GM18951 (cell line): ENCODE results near the gene UHRF1.

Experiments used
- POLR2A ChIP-seq: IDR thresholded peaks from 4 replicates; pipeline ENCODE4 v1.6.1; 2011; ENCODE audit warnings: mild to moderate bottlenecking; ENCODE audit not compliant: insufficient read length, insufficient read depth; ENCODE audit errors: extremely low read depth
- in situ Hi-C: fragments of 300-500 bp; cut with MboI; formaldehyde crosslinking; loops from one replicate; pipeline ENCODE4 v1.12.0; 2022; ENCODE audit warnings: low sequenced_read_pairs, mixed read lengths, inconsistent platforms; ENCODE audit not compliant: unreplicated experiment

Gene UHRF1

DNA sequence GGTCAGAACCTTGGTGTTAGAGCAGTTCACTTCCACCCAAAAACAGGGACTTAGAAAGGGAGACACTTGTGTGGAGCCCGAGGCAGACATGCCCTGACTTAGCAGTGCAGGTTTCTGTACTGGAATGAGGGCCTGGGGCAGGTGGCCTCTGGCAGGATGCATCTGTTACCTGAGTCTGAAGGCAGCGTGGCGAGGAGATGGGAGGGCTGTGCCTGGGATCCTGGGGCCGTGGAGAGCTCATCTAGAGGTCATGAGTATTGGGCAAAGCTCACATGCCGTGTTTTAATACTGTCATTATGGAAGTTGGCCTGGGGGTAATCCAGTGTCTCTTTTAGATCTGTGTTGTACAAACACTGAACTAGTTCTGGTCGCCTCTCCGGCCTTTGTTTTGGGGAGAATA lies 81.0 kb downstream of the UHRF1 start:
- in situ Hi-C loops, result no loop called here
- TF ChIP-seq POLR2A, result no peak

DNA sequence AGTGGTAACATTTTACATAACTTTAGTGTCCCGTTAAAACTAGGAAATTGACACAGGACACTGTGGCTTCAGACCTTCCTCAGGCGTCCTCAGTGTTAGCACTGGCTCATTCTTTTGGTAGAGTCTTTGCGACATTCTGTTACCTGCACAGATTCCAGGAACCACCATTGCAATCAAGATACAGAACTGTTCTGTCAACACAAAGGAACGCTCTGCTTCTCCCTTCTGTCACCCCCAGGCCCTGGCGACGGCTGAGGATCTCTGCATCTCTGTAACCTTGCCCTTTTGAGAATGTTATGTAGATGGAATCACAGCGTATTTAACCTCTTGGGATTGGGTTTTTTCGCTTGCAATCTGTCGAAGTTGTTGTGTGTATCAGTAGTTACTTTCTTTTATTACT lies 82.2 kb downstream of the UHRF1 start:
- in situ Hi-C loops, result no loop called here
- no peak for TF ChIP-seq POLR2A

GRCh38 chr19:4991996-4992698 lies 82.8 kb downstream of the UHRF1 start:
- in situ Hi-C loops, result no loop called here
- no peak for TF ChIP-seq POLR2A

GRCh38 chr19:4993683-4994082 lies 84.4 kb downstream of the UHRF1 start:
- no peak for TF ChIP-seq POLR2A
- in situ Hi-C loops, result no loop called here

DNA sequence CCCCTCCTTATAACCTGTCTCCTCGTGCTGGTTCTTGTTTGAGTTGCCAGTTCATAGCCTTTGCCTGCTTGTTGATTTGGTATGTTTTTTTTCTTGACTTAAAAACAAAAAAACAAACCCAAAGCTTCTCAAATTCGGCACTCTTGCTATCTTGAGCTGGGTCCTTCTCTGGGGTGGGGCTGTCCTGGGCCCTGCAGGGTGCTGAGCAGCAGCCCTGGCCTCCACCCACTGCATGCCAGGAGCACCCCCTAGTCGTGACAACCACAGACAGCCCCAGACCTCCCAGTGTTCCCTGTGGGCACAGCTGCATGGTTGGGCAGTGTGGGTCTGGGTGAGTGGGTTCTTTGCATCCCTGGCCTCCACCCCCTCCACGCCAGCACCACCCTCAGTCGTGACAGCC lies 87.4 kb downstream of the UHRF1 start:
- no peak for TF ChIP-seq POLR2A
- in situ Hi-C loops, result no loop called here

- in situ Hi-C loops, result no loop called here
- TF ChIP-seq POLR2A, result no peak
Measured at GRCh38 chr19:4997297-4997696, 88.0 kb downstream of the UHRF1 start.

DNA sequence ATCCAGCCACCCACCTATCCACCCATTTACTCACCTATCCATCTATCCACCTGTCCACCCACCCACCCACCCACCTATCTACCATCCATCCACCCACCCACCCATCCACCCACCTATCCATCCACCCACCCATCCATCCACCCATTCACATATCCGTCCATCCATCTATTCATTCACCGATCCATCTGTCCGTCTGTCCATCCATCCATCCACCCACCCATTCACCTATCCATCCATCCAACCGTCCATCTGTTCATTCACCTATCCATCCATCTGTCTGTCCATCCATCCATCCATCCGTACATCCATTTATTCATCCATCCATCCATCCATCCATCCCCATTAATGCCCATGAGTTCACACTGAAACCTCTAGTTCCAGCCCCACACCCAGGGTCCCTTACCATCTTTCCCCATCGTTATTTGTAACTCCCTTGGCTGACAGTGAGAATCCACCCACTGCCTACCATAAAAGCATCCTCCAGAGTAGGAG lies 90.9 kb downstream of the UHRF1 start:
- no peak for TF ChIP-seq POLR2A
- in situ Hi-C loops, result no loop called here

DNA sequence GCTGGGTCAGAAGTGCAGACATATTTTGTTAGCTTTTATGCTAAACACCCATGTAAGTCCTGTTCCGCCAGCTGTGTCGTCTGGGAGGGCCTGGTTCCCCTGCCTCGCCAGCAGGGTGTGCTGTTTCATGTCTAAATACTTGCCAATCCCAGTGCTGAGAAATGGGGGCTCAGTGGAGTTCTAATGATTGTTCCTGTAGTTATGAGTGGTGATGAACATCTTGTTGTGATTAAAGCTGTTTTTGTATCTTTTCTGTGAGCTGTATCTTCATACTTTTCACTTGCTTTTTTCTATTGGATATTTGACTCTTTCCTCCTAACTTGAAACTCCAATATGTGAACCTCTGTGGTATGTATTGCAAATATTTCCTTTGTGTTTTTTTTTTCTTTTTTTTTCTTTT lies 92.3 kb downstream of the UHRF1 start:
- in situ Hi-C loops, result no loop called here
- no peak for TF ChIP-seq POLR2A

DNA sequence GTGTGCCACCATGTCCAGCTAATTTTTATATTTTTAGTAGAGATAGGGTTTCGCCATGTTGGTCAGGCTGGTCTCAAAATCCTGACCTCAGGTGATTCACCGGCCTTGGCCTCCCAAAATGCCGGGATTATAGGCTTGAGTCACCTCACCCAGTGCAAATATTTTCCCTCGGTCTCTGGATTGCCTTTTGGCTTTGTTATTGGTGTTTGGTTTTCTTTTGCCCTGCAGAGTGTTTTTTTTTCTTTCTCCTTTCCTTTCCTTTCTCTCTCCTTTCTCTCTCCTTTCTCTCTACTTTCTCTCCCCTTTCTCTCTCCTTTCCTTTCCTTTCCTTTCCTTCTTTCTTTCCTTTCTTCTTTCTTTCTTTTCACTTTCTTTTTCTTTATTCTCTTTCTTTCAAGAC lies 92.8 kb downstream of the UHRF1 start:
- TF ChIP-seq POLR2A, result no peak
- in situ Hi-C loops, result no loop called here

- TF ChIP-seq POLR2A, result no peak
- in situ Hi-C loops, result no loop called here
Measured at GRCh38 chr19:5003781-5004180, 94.5 kb downstream of the UHRF1 start.

DNA sequence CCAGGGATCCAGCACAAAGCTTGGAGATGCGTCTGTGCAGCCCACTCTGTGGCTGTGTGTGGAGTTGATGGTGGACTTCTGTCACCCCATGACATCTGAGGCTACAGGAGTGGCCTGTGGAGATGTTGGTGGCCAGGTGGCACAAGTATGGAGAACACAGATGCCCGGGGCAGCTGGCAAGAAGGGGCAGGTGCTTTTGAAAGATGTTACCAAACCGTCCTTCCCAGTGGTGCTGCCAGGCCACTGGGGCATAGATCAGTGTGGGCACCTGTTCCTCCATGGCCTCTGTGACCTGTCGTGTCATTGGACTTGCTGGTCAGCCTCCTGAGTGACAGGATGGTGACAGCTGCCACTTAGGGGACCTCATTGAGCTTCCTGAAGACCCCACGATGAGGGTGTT lies 95.8 kb downstream of the UHRF1 start:
- TF ChIP-seq POLR2A, result no peak
- in situ Hi-C loops, result no loop called here

- in situ Hi-C loops, result no loop called here
- TF ChIP-seq POLR2A, result no peak
Measured at GRCh38 chr19:5006201-5006600, 96.9 kb downstream of the UHRF1 start.

- in situ Hi-C loops, result no loop called here
- no peak for TF ChIP-seq POLR2A
Measured at GRCh38 chr19:5006821-5007220, 97.5 kb downstream of the UHRF1 start.
